Measurements from ENCODE around the gene TMEM258.

The TMEM258 gene

GRCh38 chr11:61782299-61782698, 10.1 kb downstream of the TMEM258 start:
- no peak for ATAC-seq
- no peak for TF ChIP-seq ZFP30 (CRISPR knock-in tag; IDR thresholded peaks at IDR 0.05)
- no peak for TF ChIP-seq ZC3H10 (CRISPR knock-in tag; IDR thresholded peaks at IDR 0.05)
- no peak for TF ChIP-seq PATZ1 (CRISPR knock-in tag; IDR thresholded peaks at IDR 0.05; ENCODE audit: borderline replicate concordance)
- no peak for TF ChIP-seq CREB5 (CRISPR knock-in tag; IDR thresholded peaks at IDR 0.05; ENCODE audit: low read depth)
- TF ChIP-seq ESRRG (CRISPR knock-in tag; IDR thresholded peaks at IDR 0.05): no peak
- no peak for TF ChIP-seq TOX (CRISPR knock-in tag; IDR thresholded peaks at IDR 0.05; ENCODE audit: borderline replicate concordance)
- no peak for TF ChIP-seq GLIS3 (CRISPR knock-in tag; IDR thresholded peaks at IDR 0.05)
- no peak for TF ChIP-seq CSDC2 (CRISPR knock-in tag; IDR thresholded peaks at IDR 0.05)

- TF ChIP-seq ZFP3 (CRISPR knock-in tag; IDR thresholded peaks at IDR 0.05): no peak
- TF ChIP-seq TCF4 (CRISPR knock-in tag; IDR thresholded peaks at IDR 0.05; ENCODE audit: borderline replicate concordance): no peak
- no peak for TF ChIP-seq GLIS3 (CRISPR knock-in tag; IDR thresholded peaks at IDR 0.05)
- no peak for TF ChIP-seq CREB5 (CRISPR knock-in tag; IDR thresholded peaks at IDR 0.05; ENCODE audit: low read depth)
- TF ChIP-seq PATZ1 (CRISPR knock-in tag; IDR thresholded peaks at IDR 0.05; ENCODE audit: borderline replicate concordance): no peak
- TF ChIP-seq ISL1 (CRISPR knock-in tag; IDR thresholded peaks at IDR 0.05): no peak
- TF ChIP-seq ZFP30 (CRISPR knock-in tag; IDR thresholded peaks at IDR 0.05): no peak
- no peak for TF ChIP-seq POU6F1 (CRISPR knock-in tag; IDR thresholded peaks at IDR 0.05; ENCODE audit: borderline replicate concordance, low read depth)
- TF ChIP-seq CSRNP3 (CRISPR knock-in tag; IDR thresholded peaks at IDR 0.05): no peak
- TF ChIP-seq RARB (CRISPR knock-in tag; IDR thresholded peaks at IDR 0.05): no peak
- no peak for TF ChIP-seq OSR1 (CRISPR knock-in tag; IDR thresholded peaks at IDR 0.05)
- no peak for TF ChIP-seq ARNTL (CRISPR knock-in tag; IDR thresholded peaks at IDR 0.05; ENCODE audit: borderline replicate concordance, low read depth)
- no peak for TF ChIP-seq TSHZ2 (CRISPR knock-in tag; IDR thresholded peaks at IDR 0.05)
- TF ChIP-seq SNAI2 (CRISPR knock-in tag; IDR thresholded peaks at IDR 0.05): no peak
- TF ChIP-seq TOX (CRISPR knock-in tag; IDR thresholded peaks at IDR 0.05; ENCODE audit: borderline replicate concordance): no peak
- ATAC-seq: no peak
Measured at GRCh38 chr11:61781585-61781984, 10.8 kb downstream of the TMEM258 start.
